ENCODE data around the gene RTL1.

Gene RTL1

DNA sequence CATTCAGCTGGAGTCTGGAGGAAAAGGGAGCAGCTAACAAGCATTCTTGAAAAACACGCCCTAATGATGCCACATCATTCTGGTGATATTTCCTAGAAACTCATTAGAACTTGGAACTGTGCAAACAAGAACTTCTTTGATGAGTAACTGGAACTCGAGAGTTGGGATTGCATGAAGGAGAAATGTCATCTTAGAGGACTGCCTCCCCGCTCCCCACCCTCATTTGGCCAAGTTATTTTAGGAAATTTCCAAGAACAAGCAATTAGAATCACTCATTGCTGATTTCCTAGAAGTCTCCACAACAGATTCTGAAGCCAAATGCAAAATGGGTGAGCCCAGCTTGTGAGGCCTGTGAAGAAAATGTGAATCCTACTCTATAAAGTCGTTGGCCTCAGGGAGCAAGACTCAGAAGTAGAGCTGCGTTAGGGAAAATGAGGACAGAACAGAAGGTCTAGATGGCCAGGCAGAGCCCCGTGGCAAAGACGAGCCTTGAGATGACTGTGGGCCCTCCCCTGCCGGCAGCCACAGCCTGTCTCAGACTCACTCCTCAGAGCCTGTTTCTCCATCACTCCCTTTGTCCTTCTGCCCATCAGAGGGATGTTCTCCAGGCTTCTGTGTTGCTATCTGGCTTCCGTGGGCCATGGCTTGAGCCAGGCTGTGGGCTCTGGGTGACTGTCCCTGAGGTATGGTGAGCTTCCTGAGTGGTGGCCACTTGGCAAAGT, 38.4 kb downstream of the RTL1 start:
- DNase-seq, result no peak

DNA sequence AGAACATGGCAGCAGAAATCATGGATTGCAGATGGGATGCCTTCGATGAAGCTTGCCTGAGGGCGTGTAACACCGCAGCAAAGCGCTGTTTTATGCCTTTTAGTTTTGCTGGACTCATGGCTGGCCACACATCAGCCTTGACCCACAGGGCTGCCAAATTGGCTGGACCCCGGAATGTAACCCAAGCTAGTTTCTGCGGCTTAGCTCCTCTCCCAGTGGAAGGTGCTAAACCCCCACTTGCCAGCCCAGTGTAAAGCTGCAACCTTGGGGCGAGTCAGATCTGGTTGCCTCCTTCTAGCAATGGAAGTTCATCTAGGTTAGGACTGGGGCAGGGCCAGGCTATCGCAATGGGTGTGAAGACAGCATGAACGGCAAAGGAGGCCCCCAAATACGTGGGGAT, 39.3 kb downstream of the RTL1 start:
- no peak for DNase-seq

DNA sequence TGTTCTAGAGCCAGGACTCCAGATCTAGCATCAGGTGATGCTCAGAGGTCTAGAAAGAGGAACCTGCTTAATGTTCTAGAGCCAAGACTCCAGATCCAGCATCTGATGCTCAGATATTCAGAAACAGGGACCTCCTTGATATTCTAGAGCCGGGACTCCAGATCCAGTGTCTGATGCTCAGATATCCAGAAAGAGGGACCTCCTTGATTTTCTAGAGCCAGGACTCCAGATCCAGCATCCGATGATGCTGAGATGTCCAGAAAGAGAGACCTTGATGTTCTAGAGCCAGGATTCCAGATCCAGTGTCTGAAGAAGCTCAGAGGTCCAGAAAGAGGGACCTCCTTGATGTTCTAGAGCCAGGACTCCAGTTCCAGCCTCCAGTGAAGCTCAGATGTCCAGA, 40.7 kb downstream of the RTL1 start:
- DNase-seq, result no peak

DNA sequence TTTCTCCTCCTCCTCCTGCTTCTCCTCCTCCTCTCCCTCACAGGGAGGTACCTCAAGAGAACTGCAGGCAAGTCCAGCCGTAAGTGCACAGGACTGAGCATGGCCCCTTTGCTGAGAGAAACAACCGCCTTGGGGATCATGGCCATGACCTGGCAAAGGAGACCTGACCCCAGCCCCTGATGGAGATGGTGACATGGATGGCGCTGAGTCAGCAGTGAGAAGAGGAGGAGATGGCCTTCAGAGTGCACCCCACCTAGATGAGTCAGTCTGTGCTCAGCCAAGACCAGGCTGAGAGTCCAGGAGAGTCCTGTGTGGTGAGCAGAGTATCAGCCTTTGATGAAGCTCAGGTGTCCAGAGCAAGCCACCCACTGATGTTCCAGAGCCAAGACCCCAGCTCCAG, 41.2 kb downstream of the RTL1 start:
- DNase-seq, result no peak

DNA sequence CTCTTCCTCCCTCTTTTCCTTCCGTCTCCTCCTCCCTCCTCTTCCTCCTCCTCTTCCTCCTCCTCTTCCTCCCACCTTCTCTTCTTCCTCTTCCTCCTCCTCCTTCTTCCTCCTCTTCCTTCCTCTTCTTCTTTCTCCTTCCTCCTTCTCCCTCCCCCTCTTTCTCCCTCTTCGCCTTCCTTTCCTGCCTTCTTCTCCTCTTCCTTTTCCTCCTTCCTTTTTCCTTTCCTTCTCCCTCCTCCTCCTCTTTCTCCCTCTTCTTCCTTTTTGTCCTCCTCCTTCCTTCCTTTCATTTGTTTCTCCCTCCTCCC, 41.6 kb downstream of the RTL1 start:
- DNase-seq, result no peak

DNA sequence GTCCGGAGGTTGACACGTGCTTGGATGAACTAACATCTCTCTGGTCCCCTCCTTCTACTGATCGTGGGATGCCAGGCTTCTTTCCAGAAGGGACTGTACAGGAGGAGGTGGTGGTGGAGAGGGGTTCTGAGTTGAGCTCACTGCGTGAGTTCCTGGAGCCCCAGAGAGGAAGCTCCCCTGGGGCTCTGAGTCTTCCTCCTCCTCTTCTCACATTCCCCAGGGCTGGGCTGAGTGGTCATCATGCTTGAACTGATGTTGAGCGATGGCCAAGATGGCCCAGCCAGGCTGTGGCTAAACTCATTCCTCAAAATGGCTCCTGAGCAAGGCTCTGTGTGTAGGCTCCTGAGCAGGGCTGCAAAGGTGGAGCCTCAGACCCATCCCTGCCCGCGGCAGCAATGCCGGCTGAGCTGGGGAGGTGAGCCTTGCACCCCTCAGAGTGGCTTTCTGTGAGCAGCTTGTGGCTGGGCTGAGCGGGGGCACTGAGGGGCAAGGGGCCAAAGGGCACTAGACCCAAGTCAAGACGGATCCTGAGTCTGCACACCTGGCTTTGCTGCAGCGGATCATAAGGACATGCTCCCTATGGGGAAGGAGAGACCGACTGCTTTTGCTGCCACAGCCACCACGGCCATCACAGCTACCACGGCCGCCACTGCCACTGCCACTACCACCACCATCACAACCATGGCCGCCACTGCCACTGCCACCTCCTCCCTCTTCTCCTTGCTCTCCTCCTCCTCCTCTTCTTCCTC, 42.2 kb downstream of the RTL1 start:
- DNase-seq, result no peak

- no peak for DNase-seq
Measured at GRCh38 chr14:100860556-100861187, 42.9 kb downstream of the RTL1 start.

DNA sequence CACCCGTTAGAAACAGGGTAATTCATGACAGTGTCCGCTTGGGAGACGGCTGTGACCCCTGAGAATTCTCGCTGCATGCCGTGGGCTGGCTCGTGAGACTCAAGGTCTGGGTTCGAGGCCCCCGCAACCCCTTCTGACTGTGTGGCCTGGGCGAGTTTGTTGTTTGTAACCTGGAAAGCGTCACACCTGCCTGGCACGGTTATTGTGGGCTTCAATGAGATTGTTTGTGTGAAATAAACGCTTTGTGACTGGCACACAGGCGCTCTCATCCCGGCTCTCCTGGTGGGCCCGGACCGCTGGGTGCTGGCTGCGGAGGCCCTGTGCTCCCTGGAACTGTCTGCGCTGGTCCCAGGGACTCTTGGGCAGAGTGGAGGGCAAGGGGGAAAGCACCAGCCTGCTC, 43.7 kb downstream of the RTL1 start:
- no peak for DNase-seq

DNA sequence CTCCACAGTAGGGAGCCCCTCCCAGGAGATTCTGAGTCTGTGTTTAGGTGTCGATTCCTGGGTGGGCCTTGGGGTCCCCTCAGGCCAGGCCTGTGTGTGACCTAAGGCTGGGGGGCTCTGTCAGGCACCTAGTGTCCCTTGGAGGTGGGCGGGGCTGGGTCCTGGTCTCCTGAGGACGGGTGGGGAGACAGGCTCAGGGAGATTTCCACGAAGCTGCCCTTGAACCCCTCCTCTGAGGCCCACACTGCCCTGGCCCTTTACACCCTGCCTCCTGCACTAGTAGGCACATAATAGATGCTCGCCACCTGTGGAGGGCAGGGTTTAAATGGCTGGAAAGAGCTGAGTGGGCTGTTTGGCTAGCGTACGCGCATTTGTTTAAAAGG, 44.7 kb downstream of the RTL1 start:
- no peak for DNase-seq

- no peak for DNase-seq
Measured at GRCh38 chr14:100857923-100858837, 45.3 kb downstream of the RTL1 start.

DNA sequence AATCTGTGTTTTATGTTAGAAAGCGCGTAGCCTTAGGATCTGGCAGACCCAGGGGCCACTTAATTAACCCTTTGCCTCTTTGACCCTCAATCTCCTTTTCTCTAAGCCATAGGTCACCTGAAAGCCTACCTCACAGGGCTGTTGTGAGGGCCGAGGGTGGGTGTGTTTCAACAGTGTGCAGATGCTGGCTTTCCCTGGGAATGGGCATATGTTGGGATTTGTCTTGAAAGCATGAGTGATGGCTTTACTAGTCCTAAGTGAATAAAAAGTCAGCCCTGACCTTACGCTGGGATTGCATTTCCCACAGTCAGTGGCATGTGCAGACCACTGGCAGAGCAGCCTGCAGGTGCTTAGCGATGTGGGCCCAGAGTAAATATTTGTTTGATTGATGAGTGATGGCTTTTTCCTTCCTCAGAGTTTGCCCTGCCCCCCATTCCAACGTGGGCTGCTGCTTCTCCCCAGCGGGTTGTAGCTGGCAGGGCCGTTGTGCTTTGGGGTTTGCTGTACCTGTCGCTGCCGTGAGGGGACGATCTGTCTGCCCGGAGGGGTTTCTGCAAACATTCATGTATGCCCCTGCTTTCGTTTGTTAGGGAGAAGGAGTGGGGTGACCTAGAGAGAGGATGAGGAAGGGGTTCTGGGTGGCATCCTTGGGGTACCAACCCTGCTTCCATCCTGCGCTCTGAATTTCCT, 46.1 kb downstream of the RTL1 start:
- DNase-seq, result no peak

DNA sequence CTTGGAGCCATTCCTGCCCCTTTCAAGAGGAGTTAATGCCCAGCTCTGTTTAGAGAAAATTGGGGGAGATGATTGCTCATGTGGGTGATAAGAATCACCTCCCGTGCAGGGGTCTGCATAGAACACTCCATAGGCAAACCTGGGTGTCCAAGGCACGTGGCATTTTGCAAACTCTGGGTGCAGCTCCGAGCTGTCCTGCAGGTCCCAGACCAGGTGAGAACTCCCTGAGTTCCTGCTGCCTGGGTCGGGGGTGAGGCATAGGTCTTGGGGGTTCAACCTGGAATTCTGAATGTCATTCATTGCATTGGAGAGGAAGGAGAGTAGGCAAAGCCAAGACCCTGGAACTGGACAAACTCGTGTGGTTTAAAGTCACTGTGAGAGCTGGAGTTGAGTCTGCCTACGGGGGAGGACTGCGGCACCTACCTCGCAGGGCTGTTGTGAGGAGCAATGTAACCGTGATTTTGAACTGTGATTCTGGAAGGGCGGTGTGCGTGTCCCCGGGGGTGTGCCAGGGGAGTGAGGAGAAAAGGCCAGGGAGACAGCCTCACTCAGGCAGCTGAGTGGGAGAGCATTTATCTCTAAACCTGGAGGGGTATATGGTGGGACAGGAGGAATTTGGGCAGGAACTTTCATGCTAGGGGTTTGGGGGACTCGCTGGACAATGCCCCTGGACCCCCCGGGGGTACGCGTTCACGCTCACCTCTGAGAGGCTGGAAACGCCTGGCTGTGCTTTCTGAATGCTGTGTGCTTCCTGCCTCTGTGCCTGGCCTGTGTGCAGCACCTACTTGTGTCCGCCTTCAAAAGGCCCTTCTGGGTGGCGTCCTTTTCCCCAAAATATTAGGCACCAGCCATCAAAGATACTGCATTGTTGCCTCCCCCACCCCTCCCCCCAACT, 47.2 kb downstream of the RTL1 start:
- DNase-seq, result no peak

DNA sequence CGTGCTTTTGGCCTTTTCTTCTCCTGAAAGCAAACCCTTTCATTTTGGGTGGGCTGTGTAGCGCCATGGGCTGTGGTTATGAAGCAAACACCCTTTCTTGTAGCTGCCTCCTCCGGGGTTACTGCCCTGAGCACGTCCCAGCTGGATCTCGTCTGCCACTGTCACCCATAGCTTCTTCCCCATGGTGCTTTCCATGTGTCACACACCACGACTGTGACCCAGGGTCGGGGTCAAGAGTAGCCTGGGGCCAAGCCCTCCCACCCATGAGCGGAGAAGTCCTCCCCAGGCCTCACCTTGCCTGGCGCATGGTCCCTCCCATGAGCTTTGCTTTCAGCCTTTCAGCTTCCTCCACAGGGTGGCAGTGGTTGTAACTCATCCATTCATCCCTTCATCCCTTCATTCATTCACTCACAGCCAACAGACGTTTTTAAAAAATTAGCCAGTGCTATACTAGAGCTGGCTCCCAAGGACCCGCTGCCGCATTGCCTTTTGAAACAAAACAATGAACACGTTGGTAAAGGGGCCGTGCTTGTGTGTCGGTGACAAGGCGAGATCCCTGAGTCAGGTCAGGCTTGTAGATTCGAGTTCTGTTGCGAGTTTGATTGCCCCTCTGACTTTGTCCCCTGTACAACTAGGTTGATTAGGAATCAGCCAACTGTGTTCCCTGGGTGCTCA, 48.1 kb downstream of the RTL1 start:
- no peak for DNase-seq

DNA sequence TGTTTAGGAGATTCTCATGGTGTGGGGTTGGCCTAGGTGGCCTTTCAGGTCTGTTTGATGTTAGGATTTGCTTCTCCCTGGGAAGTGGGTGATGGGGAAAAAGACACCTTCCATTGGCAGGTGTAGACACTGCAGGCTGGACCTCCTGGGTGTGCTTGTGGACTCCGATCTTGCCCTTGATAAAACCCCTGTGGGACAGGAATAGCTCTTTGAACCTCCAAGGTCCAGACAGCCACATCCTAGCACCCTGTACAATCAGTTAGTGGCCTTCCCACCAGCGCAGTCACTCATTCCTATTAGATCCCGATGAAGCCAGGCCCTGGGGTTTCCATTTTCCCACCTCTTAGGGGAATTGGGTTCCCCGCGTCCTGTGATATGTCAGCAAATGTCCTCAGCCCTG, 49.1 kb downstream of the RTL1 start:
- no peak for DNase-seq

DNA sequence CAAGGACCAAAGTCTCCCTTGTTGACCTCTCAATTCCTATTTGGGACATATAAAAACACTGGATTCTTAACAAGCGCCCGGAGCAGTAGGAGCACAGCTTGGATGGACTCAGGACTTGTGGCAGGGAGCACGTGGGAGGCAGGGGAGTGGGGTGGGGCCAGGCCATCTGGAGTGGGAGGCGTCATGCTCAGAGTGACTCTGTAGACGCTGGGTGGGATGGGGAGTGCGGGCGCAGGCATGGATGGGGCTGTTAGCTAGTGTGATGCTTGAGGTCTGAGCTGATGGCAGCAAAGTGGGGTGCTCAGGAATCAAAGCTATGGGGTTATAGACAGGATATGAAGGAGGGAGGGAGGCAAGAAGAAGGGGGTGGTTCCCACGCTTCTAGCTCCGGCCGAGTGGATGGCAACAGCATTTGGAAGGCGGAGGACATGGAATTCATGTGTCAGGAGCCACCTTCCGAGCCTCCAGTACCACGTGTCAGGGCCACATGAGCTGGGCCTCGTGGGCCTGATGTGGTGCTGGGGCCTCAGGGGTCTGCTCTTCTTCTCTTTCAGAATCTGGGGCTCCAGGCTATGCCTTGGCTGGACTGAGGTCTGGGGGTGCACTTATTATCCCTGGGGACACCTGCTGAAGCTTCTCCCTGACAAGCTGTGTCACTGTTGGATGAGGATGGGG, 51.4 kb downstream of the RTL1 start:
- no peak for DNase-seq

- DNase-seq, result no peak
Measured at GRCh38 chr14:100851586-100851916, 52.0 kb downstream of the RTL1 start.

- DNase-seq, result peak; percentile 90
Measured at GRCh38 chr14:100850841-100851585, 52.5 kb downstream of the RTL1 start.

GRCh38 chr14:100849115-100849781, 54.3 kb downstream of the RTL1 start:
- DNase-seq, result no peak

GRCh38 chr14:100846309-100846859, 57.1 kb downstream of the RTL1 start:
- no peak for DNase-seq
